SK-N-SH treated with all-trans-retinoic acid at 6 μM for 48 hours (cell line): ENCODE measurements around the gene ACIN1.

ENCODE experiments used
- ATAC-seq: fragments of 200-7000 bp; cut with Tn5 transposase; 3 replicates; pipeline ENCODE4 v1.9.1; 2020; ENCODE audit warnings: mild to moderate bottlenecking, moderate library complexity
- ARNTL ChIP-seq: fragments of 450-650 bp; formaldehyde crosslinking; IDR thresholded peaks from 2 replicates; pipeline ENCODE4 v1.5.0; 2020; ENCODE audit warnings: low read depth, mild to moderate bottlenecking, moderate library complexity, borderline replicate concordance
- BACH2 ChIP-seq: fragments of 250-450 bp; sonication (Bioruptor Pico); IDR thresholded peaks from 2 replicates; pipeline ENCODE4 v1.9.0; 2021; ENCODE audit warnings: mild to moderate bottlenecking, borderline replicate concordance
- ESRRG ChIP-seq: fragments of 250-450 bp; sonication (Bioruptor Pico); IDR thresholded peaks from 2 replicates; pipeline ENCODE4 v1.6.1; 2021; ENCODE audit warnings: mild to moderate bottlenecking
- GLIS3 ChIP-seq: fragments of 250-450 bp; sonication (Bioruptor Pico); IDR thresholded peaks from 2 replicates; pipeline ENCODE4 v1.5.0; 2020; ENCODE audit warnings: mild to moderate bottlenecking, moderate library complexity
- ISL1 ChIP-seq: fragments of 250-450 bp; sonication (Bioruptor Pico); IDR thresholded peaks from 2 replicates; pipeline ENCODE4 v2.1.2; 2022; ENCODE audit warnings: mild to moderate bottlenecking, moderate library complexity
- OSR1 ChIP-seq: fragments of 250-450 bp; sonication (Bioruptor Pico); IDR thresholded peaks from 2 replicates; pipeline ENCODE4 v1.8.0; 2022; ENCODE audit warnings: moderate library complexity, mild to moderate bottlenecking, inconsistent platforms
- PATZ1 ChIP-seq: fragments of 250-450 bp; sonication (Bioruptor Pico); IDR thresholded peaks from 2 replicates; pipeline ENCODE4 v1.8.0; 2020; ENCODE audit warnings: mild to moderate bottlenecking, moderate library complexity, borderline replicate concordance
- POU6F1 ChIP-seq: fragments of 250-450 bp; sonication (Bioruptor Pico); IDR thresholded peaks from 2 replicates; pipeline ENCODE4 v1.8.0; 2021; ENCODE audit warnings: low read depth, mild to moderate bottlenecking, moderate library complexity, borderline replicate concordance
- RARB ChIP-seq: fragments of 250-450 bp; sonication (Bioruptor Pico); IDR thresholded peaks from 2 replicates; pipeline ENCODE4 v1.8.0; 2021; ENCODE audit warnings: mild to moderate bottlenecking, moderate library complexity
- SNAI2 ChIP-seq: fragments of 250-450 bp; sonication (Bioruptor Pico); IDR thresholded peaks from 2 replicates; pipeline ENCODE4 v1.5.0; 2020; ENCODE audit warnings: mild to moderate bottlenecking, moderate library complexity
- TCF4 ChIP-seq: fragments of 250-450 bp; sonication (Bioruptor Pico); IDR thresholded peaks from 2 replicates; pipeline ENCODE4 v1.8.0; 2021; ENCODE audit warnings: mild to moderate bottlenecking, moderate library complexity, borderline replicate concordance
- TOX ChIP-seq: fragments of 250-450 bp; sonication (Bioruptor Pico); IDR thresholded peaks from 2 replicates; pipeline ENCODE4 v1.8.0; 2021; ENCODE audit warnings: mild to moderate bottlenecking, moderate library complexity, borderline replicate concordance
- TSHZ2 ChIP-seq: fragments of 250-450 bp; sonication (Bioruptor Pico); IDR thresholded peaks from 2 replicates; pipeline ENCODE4 v1.5.0; 2020; ENCODE audit warnings: mild to moderate bottlenecking, moderate library complexity
- ZC3H10 ChIP-seq: fragments of 250-450 bp; sonication (Bioruptor Pico); IDR thresholded peaks from 2 replicates; pipeline ENCODE4 v1.5.1; 2021; ENCODE audit warnings: mild to moderate bottlenecking, moderate library complexity
- ZFP30 ChIP-seq: fragments of 450-650 bp; formaldehyde crosslinking; IDR thresholded peaks from 2 replicates; pipeline ENCODE4 v1.5.0; 2022; ENCODE audit warnings: mild to moderate bottlenecking, moderate library complexity
- ZNF565 ChIP-seq: fragments of 450-650 bp; formaldehyde crosslinking; conservative IDR thresholded peaks from 2 replicates; pipeline ENCODE4 v1.5.0; 2020; ENCODE audit warnings: low read depth, mild to moderate bottlenecking, moderate library complexity
- ZNF70 ChIP-seq: fragments of 450-650 bp; formaldehyde crosslinking; IDR thresholded peaks from 2 replicates; pipeline ENCODE4 v1.5.0; 2020; ENCODE audit warnings: mild to moderate bottlenecking, moderate library complexity
- ZNF8 ChIP-seq: fragments of 450-650 bp; formaldehyde crosslinking; IDR thresholded peaks from 2 replicates; pipeline ENCODE4 v1.5.0; 2020; ENCODE audit warnings: mild to moderate bottlenecking, moderate library complexity

The ACIN1 gene

GRCh38 chr14:23056956-23057756 is 37.8 kb downstream of the ACIN1 start, which contains the start of gene CDH24:
TSS of gene CDH24 (minus strand) at chr14:23057520. CDS start at chr14:23055733, 1,787 bp downstream.
- peak; percentile 58 for ATAC-seq

GRCh38 chr14:23056145-23056955 is 38.6 kb downstream of the ACIN1 start:
- TF ChIP-seq ZNF70 (CRISPR knock-in tag) = no peak
- no peak for TF ChIP-seq RARB (CRISPR knock-in tag)
- TF ChIP-seq OSR1 (CRISPR knock-in tag) = no peak
- TF ChIP-seq TSHZ2 (CRISPR knock-in tag) = no peak
- TF ChIP-seq ISL1 (CRISPR knock-in tag) = no peak
- peak; percentile 78 for ATAC-seq

More at GRCh38 chr14:23056956-23057756, 37.8 kb downstream of the ACIN1 start, which contains the start of gene CDH24:
- TF ChIP-seq TSHZ2 (CRISPR knock-in tag) = no peak
- no peak for TF ChIP-seq BACH2 (CRISPR knock-in tag)
- no peak for TF ChIP-seq GLIS3 (CRISPR knock-in tag)
- TF ChIP-seq ZFP30 (CRISPR knock-in tag) = no peak
- no peak for TF ChIP-seq ISL1 (CRISPR knock-in tag)
- no peak for TF ChIP-seq TCF4
- no peak for TF ChIP-seq POU6F1 (CRISPR knock-in tag)
- no peak for TF ChIP-seq ZNF8 (CRISPR knock-in tag)
- no peak for TF ChIP-seq ZNF70 (CRISPR knock-in tag)
- no peak for TF ChIP-seq ESRRG (CRISPR knock-in tag)
- TF ChIP-seq ZC3H10 = no peak
- TF ChIP-seq SNAI2 (CRISPR knock-in tag) = no peak
- TF ChIP-seq ZNF565 (CRISPR knock-in tag) = no peak
- no peak for TF ChIP-seq ARNTL (CRISPR knock-in tag)
- TF ChIP-seq OSR1 (CRISPR knock-in tag) = no peak
- no peak for TF ChIP-seq TOX

DNA sequence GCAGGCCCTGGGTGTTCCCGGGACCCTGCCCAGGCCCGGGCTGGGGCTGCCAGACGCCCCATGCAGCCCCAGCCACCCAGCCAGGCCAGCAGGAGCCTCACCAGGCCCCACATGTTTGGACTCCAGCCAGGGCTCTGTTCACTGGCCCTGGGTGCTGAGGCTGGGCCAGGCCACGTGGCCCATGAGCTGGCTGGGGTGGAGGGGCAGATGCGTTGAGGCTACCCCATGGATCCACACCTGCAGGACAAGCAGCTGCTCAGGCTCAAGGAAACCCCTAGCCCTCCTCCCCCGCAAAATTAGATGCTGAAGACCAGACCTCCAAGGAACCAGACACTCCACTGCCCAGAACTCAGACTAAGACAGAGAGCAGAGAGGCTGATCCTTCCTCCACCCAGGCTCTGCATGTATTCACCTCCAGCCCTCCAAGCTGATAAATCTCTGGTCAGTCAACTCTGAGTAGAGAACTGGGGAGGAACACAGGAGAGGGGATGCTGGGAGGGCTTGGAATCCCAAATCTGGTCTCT is 39.3 kb downstream of the ACIN1 start:
- peak; percentile 79; the same call in 1 of the 2 replicates for TF ChIP-seq TCF4
- TF ChIP-seq PATZ1 (CRISPR knock-in tag) = no peak

More for the DNA sequence above, 39.3 kb downstream of the ACIN1 start:
- ATAC-seq = peak; percentile 6; the same call in 2 of the 3 replicates
